HFFc6 (cell line): ENCODE results near the gene KCNQ1. TPM values are rescaled to one million over a fixed set of nuclear protein-coding genes. Genes with fewer than 3 reads are reported as not detected.

Source experiments
- DNase-seq: peaks from one replicate; pipeline ENCODE4 v3.0.0-alpha.2; 2018
- H3K27ac Mint-ChIP-seq: 2 replicates; pipeline ENCODE4 v1.8.0; 2020; ENCODE audit warnings: mild to moderate bottlenecking, mixed read lengths
- H3K27me3 Mint-ChIP-seq: 2 replicates; pipeline ENCODE4 v1.8.0; 2021; ENCODE audit warnings: mild to moderate bottlenecking, moderate library complexity, mixed read lengths; ENCODE audit not compliant: insufficient read depth
- H3K36me3 Mint-ChIP-seq: 2 replicates; pipeline ENCODE4 v1.8.0; 2021; ENCODE audit warnings: low read depth, mixed read lengths
- H3K4me1 Mint-ChIP-seq: 2 replicates; pipeline ENCODE4 v1.8.0; 2020; ENCODE audit warnings: low read depth, mixed read lengths
- H3K4me3 Mint-ChIP-seq: 2 replicates; pipeline ENCODE4 v1.8.0; 2020; ENCODE audit warnings: mild to moderate bottlenecking, moderate library complexity, mixed read lengths
- H3K9me3 Mint-ChIP-seq: 2 replicates; pipeline ENCODE4 v1.8.0; 2020; ENCODE audit warnings: mild to moderate bottlenecking, mixed read lengths
- total RNA-seq, 6 experiments: library from RNA; stranded (reverse); fragmentation: NEBNext Ultra II Directional; extraction: Animal tissue kit (Norgen Biotek cat#: 25700); gene quantifications; 2 replicates in 1 of 6; 3 replicates in 5 of 6; pipeline ENCODE4 v1.2.3, GENCODE V29; 2021
- TF ChIP-seq, protein P1 (sequence below): fragments of 200-600 bp; sonication (generic); IDR thresholded peaks from 2 replicates; pipeline ENCODE4 v1.5.0; 2021; ENCODE audit warnings: antibody characterized with exemption, mild to moderate bottlenecking

KCNQ1 gene
- total RNA-seq, 6 experiments from 2014 or later, result not detected

DNA sequence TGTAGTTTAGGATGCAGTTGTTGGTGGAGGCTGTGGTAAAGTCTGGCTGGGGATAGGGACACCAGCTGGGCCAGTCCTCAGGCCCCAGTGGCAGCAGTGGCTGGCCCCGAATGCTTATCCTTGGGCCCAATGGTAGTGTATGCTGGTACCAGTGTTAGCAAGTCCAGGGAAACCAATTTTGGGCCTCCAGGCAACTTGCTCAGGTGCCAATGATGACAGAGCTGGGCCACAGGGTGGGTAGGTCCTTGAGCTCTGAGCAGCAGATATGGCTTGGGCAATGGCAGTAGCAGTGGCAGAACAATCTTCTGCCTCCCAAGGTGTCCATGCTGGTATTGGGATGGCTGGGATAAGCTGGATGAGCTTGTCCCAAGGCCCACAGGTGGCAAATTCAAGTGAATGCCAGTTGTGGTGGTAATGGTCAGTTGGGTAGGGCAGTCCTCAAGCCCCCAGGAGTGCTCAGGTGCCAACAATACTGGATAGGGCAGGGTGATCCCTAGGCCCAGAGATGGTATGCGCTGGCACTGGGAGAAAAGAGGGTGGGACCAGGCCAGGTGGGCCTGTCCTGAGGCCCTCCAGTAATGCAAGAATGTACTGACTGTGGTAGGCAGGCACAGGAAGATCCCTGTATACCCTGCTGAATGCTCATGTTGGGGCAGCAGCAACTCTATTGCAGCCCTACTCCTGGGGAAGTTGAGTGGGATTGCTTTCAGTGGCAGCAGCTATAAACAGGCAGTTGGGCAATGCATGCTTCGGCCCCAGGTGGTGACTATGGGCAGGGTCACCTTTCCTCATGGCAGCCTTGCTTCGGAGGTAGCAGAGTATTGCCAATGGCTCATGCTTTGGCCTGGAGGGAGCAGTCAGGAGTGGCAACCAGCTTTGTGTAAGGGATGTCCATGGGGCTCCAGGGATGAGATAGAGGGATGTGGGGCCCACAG, 200.3 kb downstream of the KCNQ1 start:
- peaks cover 57% of the 10 kb centered on the region for H3K36me3 Mint-ChIP-seq
- peaks cover 95% of the 10 kb centered on the region for H3K9me3 Mint-ChIP-seq
- no peak overlapping the region for H3K27ac Mint-ChIP-seq
- TF ChIP-seq, protein P1, sequence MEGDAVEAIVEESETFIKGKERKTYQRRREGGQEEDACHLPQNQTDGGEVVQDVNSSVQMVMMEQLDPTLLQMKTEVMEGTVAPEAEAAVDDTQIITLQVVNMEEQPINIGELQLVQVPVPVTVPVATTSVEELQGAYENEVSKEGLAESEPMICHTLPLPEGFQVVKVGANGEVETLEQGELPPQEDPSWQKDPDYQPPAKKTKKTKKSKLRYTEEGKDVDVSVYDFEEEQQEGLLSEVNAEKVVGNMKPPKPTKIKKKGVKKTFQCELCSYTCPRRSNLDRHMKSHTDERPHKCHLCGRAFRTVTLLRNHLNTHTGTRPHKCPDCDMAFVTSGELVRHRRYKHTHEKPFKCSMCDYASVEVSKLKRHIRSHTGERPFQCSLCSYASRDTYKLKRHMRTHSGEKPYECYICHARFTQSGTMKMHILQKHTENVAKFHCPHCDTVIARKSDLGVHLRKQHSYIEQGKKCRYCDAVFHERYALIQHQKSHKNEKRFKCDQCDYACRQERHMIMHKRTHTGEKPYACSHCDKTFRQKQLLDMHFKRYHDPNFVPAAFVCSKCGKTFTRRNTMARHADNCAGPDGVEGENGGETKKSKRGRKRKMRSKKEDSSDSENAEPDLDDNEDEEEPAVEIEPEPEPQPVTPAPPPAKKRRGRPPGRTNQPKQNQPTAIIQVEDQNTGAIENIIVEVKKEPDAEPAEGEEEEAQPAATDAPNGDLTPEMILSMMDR, result no peak
- H3K4me3 Mint-ChIP-seq, result no peak overlapping the region
- no peaks in the 10 kb centered on the region for H3K4me1 Mint-ChIP-seq
- no peak for DNase-seq
- peaks cover 25% of the 10 kb centered on the region for H3K27me3 Mint-ChIP-seq

DNA sequence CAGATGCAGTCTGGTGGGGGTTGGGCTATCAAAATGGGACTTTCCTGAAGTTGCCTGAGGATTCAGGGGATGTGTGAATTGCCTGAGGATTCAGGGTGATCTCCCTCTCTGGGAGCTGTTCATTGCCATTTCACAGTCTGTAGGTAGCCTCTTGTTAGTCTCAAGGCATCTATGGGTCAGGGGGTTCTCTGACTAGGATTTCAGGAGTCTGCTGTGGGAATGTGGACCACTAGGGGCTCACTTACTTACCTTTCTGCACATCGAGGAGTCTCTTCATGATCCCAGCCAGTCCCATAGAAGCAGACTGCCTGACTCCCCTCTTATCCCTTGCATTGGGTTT, 200.9 kb downstream of the KCNQ1 start:
- DNase-seq, result no peak
- Mint-ChIP-seq H3K9me3 (peaks cover 95% of the 10 kb centered on the region), H3K36me3 (peaks cover 54% of the 10 kb centered on the region), H3K27ac (no peak overlapping the region), H3K4me3 (no peak overlapping the region), H3K4me1 (no peaks in the 10 kb centered on the region), H3K27me3 (peaks cover 22% of the 10 kb centered on the region)
- TF ChIP-seq, protein P1, result no peak

DNA sequence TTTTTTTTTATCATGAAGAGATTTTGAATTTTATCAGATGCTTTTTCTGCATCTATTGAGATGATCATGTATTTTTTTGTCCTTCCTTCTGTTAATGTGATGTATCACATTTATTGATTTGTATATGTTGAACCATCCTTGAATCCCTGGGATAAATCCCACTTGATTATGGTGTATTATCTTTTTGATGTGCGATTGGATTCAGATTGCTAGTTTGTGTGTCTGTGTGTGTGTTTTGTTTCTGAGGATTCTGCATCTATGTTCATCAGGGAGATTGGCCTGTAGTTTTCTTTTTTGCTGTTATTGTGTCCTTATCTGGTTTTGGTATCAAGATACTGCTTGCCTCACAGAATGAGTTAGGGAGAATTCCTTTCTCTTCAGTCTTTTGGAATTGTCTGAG, 202.4 kb downstream of the KCNQ1 start:
- H3K4me1 Mint-ChIP-seq, result no peaks in the 10 kb centered on the region
- H3K27ac Mint-ChIP-seq, result no peak overlapping the region
- TF ChIP-seq, protein P1, result no peak
- no peak overlapping the region for H3K4me3 Mint-ChIP-seq
- H3K27me3 Mint-ChIP-seq, result peaks cover 19% of the 10 kb centered on the region
- H3K9me3 Mint-ChIP-seq, result peaks cover 92% of the 10 kb centered on the region
- no peak for DNase-seq
- peaks cover 56% of the 10 kb centered on the region for H3K36me3 Mint-ChIP-seq

DNA sequence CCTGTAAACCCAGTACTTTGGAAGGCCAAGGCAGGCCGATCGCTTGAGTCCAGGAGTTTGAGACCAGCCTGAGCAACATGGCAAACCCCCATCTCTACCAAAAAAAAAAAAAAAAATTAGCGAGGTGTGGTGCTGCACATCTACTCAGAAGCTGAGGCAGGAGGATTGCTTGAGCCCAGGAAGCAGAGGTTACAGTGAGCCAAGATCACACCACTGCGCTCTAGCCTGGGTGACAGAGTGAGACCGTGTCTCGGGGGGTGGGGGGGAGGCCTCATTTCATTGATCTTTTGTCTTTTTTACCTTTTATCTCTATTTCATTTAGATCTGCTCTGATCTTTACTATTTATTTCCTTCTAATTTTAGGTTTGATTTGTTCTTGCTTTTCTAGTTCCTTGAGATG, 203.1 kb downstream of the KCNQ1 start:
- Mint-ChIP-seq H3K27ac (no peak overlapping the region), H3K27me3 (peaks cover 24% of the 10 kb centered on the region), H3K9me3 (peaks cover 94% of the 10 kb centered on the region), H3K4me3 (no peak overlapping the region), H3K4me1 (no peaks in the 10 kb centered on the region), H3K36me3 (peaks cover 57% of the 10 kb centered on the region)
- TF ChIP-seq, protein P1, result no peak
- no peak for DNase-seq

DNA sequence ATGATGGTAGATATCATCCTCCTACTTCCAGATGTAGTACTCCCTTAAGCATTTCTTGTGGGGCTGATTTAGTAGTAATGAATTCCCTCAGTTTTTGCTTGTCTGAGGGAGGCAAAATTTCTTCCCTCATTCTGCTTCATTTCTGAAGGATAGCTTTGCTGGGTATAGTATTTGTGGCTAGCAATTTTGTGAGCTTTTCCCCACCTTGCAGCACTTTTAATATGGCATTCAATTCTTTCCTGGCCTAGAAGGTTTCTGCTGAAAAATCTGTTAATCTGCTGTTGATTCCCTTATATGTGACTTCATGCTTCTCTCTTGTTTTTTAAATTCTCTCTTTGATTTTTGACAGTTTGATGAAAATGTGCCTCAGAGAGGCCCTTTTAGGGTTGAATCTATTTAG, 204.6 kb downstream of the KCNQ1 start:
- peaks cover 92% of the 10 kb centered on the region for H3K9me3 Mint-ChIP-seq
- H3K27ac Mint-ChIP-seq, result no peak overlapping the region
- peaks cover 23% of the 10 kb centered on the region for H3K27me3 Mint-ChIP-seq
- H3K36me3 Mint-ChIP-seq, result peaks cover 50% of the 10 kb centered on the region
- DNase-seq, result no peak
- TF ChIP-seq, protein P1, result no peak
- no peak overlapping the region for H3K4me3 Mint-ChIP-seq
- H3K4me1 Mint-ChIP-seq, result no peaks in the 10 kb centered on the region
